ENCODE results near the gene ART3.

DNA sequence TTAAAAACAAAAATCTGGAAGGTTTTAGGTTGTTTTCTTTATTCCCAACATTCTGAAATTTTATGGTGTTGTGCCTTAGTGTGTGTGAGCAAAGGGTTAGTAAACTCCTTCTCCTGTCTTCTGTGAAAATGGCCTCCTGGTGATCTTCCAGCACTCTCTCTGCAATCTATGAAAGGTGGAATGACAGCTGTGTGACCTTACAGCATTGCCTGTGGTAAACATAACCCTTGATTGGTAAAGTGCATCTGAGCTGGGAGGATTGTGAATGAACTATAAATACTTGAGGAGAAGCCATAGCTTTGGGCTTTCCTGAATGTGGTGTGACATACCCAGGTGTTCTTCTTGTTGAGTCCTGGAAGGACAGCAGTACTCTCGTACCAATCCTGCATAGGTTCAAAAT lies 10.0 kb downstream of the ART3 start:
- TF ChIP-seq RELA (CRISPR knock-in tag; IDR thresholded peaks at IDR 0.05; ENCODE audit: borderline replicate concordance) (no peak), ZNF263 (CRISPR knock-in tag; IDR thresholded peaks at IDR 0.05; ENCODE audit: low read depth) (no peak), TCF7 (CRISPR knock-in tag; IDR thresholded peaks at IDR 0.05; ENCODE audit: low read depth) (no peak), CREM (CRISPR knock-in tag; IDR thresholded peaks at IDR 0.05) (no peak), CBFB (CRISPR knock-in tag; IDR thresholded peaks at IDR 0.05; ENCODE audit: low read depth) (no peak), JUN (CRISPR knock-in tag; IDR thresholded peaks at IDR 0.05) (no peak), ZNF317 (CRISPR knock-in tag; IDR thresholded peaks at IDR 0.05; ENCODE audit: borderline replicate concordance, low read depth) (no peak)
- TF ChIP-seq, protein P1, sequence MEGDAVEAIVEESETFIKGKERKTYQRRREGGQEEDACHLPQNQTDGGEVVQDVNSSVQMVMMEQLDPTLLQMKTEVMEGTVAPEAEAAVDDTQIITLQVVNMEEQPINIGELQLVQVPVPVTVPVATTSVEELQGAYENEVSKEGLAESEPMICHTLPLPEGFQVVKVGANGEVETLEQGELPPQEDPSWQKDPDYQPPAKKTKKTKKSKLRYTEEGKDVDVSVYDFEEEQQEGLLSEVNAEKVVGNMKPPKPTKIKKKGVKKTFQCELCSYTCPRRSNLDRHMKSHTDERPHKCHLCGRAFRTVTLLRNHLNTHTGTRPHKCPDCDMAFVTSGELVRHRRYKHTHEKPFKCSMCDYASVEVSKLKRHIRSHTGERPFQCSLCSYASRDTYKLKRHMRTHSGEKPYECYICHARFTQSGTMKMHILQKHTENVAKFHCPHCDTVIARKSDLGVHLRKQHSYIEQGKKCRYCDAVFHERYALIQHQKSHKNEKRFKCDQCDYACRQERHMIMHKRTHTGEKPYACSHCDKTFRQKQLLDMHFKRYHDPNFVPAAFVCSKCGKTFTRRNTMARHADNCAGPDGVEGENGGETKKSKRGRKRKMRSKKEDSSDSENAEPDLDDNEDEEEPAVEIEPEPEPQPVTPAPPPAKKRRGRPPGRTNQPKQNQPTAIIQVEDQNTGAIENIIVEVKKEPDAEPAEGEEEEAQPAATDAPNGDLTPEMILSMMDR (IDR thresholded peaks at IDR 0.05) = no peak
- TF ChIP-seq, protein P2, sequence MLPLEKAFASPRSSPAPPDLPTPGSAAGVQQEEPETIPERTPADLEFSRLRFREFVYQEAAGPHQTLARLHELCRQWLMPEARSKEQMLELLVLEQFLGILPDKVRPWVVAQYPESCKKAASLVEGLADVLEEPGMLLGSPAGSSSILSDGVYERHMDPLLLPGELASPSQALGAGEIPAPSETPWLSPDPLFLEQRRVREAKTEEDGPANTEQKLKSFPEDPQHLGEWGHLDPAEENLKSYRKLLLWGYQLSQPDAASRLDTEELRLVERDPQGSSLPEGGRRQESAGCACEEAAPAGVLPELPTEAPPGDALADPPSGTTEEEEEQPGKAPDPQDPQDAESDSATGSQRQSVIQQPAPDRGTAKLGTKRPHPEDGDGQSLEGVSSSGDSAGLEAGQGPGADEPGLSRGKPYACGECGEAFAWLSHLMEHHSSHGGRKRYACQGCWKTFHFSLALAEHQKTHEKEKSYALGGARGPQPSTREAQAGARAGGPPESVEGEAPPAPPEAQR (CRISPR knock-in tag; IDR thresholded peaks at IDR 0.05) = no peak
- TF ChIP-seq, protein P3, sequence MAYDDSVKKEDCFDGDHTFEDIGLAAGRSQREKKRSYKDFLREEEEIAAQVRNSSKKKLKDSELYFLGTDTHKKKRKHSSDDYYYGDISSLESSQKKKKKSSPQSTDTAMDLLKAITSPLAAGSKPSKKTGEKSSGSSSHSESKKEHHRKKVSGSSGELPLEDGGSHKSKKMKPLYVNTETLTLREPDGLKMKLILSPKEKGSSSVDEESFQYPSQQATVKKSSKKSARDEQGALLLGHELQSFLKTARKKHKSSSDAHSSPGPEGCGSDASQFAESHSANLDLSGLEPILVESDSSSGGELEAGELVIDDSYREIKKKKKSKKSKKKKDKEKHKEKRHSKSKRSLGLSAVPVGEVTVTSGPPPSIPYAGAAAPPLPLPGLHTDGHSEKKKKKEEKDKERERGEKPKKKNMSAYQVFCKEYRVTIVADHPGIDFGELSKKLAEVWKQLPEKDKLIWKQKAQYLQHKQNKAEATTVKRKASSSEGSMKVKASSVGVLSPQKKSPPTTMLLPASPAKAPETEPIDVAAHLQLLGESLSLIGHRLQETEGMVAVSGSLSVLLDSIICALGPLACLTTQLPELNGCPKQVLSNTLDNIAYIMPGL (CRISPR knock-in tag; IDR thresholded peaks at IDR 0.05) = no peak
- TF ChIP-seq, protein P4, sequence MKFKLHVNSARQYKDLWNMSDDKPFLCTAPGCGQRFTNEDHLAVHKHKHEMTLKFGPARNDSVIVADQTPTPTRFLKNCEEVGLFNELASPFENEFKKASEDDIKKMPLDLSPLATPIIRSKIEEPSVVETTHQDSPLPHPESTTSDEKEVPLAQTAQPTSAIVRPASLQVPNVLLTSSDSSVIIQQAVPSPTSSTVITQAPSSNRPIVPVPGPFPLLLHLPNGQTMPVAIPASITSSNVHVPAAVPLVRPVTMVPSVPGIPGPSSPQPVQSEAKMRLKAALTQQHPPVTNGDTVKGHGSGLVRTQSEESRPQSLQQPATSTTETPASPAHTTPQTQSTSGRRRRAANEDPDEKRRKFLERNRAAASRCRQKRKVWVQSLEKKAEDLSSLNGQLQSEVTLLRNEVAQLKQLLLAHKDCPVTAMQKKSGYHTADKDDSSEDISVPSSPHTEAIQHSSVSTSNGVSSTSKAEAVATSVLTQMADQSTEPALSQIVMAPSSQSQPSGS (CRISPR knock-in tag; IDR thresholded peaks at IDR 0.05; ENCODE audit: borderline replicate concordance, low read depth) = no peak
- TF ChIP-seq, protein P5, sequence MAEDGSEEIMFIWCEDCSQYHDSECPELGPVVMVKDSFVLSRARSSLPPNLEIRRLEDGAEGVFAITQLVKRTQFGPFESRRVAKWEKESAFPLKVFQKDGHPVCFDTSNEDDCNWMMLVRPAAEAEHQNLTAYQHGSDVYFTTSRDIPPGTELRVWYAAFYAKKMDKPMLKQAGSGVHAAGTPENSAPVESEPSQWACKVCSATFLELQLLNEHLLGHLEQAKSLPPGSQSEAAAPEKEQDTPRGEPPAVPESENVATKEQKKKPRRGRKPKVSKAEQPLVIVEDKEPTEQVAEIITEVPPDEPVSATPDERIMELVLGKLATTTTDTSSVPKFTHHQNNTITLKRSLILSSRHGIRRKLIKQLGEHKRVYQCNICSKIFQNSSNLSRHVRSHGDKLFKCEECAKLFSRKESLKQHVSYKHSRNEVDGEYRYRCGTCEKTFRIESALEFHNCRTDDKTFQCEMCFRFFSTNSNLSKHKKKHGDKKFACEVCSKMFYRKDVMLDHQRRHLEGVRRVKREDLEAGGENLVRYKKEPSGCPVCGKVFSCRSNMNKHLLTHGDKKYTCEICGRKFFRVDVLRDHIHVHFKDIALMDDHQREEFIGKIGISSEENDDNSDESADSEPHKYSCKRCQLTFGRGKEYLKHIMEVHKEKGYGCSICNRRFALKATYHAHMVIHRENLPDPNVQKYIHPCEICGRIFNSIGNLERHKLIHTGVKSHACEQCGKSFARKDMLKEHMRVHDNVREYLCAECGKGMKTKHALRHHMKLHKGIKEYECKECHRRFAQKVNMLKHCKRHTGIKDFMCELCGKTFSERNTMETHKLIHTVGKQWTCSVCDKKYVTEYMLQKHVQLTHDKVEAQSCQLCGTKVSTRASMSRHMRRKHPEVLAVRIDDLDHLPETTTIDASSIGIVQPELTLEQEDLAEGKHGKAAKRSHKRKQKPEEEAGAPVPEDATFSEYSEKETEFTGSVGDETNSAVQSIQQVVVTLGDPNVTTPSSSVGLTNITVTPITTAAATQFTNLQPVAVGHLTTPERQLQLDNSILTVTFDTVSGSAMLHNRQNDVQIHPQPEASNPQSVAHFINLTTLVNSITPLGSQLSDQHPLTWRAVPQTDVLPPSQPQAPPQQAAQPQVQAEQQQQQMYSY (CRISPR knock-in tag; IDR thresholded peaks at IDR 0.05) = no peak
- TF ChIP-seq, protein P6, sequence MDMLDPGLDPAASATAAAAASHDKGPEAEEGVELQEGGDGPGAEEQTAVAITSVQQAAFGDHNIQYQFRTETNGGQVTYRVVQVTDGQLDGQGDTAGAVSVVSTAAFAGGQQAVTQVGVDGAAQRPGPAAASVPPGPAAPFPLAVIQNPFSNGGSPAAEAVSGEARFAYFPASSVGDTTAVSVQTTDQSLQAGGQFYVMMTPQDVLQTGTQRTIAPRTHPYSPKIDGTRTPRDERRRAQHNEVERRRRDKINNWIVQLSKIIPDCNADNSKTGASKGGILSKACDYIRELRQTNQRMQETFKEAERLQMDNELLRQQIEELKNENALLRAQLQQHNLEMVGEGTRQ (CRISPR knock-in tag; IDR thresholded peaks at IDR 0.05) = no peak
